ENCODE results near the gene ASNSD1. TPM values are rescaled to one million over a fixed set of nuclear protein-coding genes. Genes with fewer than 3 reads are reported as not detected.

The ASNSD1 gene
- total and polyA plus RNA-seq, 2 of the 13 experiments (the other 11 are each of a cell fraction or from before 2014, with no cell fraction given): 35.1 to 96.6 TPM

DNA sequence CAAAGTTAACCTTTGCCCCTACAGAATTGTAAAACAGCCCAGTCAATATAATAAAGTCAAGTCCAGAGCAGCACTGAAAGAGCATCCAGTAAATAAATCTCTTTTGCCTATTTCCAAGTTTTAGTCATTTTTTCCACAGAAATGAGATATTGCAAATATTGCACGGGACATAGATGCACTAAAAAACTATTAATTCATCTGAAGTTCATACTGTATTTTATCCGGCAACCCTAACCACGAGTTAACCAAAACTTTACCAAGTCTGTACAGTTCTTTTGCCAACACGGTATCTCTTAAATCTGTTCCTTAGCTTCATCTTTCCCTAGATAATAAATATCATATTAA lies 484 bp upstream of the ASNSD1 start:
- no TSS peak for BruUV-seq (replicated peaks)
- no peak overlapping the region for H2AFZ ChIP-seq (ENCODE audit: low read length)
- H3K4me3 ChIP-seq (replicated peaks in 1 of 3; ENCODE audit: insufficient read depth in 1 of 3, low read depth in 2 of 3, low read length in 3 of 3): peak overlapping the region in 1 of 3 experiments; percentile 6; a peak in 1 of 6 replicates
- H3K4me1 ChIP-seq (ENCODE audit: insufficient read depth, low read length): peaks cover 48% of the 10 kb centered on the region
- peaks cover 36% of the 10 kb centered on the region for H3K79me2 ChIP-seq (ENCODE audit: insufficient read depth, low read length)
- no peaks in the 10 kb centered on the region; a peak in 1 of 5 replicates for H3K27me3 ChIP-seq (ENCODE audit: control insufficient read depth in 1 of 2, insufficient read depth in 2 of 2, low read length in 2 of 2)
- peaks cover 0 to 2% of the 10 kb centered on the region in 2 experiments; a peak in 1 of 5 replicates for H3K36me3 ChIP-seq (replicated peaks in 1 of 2; ENCODE audit: control insufficient read depth in 1 of 2, insufficient read depth in 2 of 2, low read length in 2 of 2)
- H3K9ac ChIP-seq (ENCODE audit: insufficient read depth, low read depth, low read length): no peak overlapping the region
- no peak for DNase-seq (ENCODE audit: low spot score)
- H4K20me1 ChIP-seq (ENCODE audit: insufficient read depth, low read length): no peaks in the 10 kb centered on the region
- POLR2A ChIA-PET: interaction anchor here (1.3 to 3.3 kb wide), 3 partner anchors 9 to 123 kb away, joined by 3 to 25 read pairs (median 10); partner anchors contain the start of genes ANKAR, ORMDL1 and PMS1
- WGBS (ENCODE audit: low lambda C conversion rate): 5% methylated on average over 4 of the region's 4 CpGs
- no peaks in the 10 kb centered on the region for H3K9me3 ChIP-seq (ENCODE audit: low read length)
- no peak for ATAC-seq
- peak overlapping the region; percentile 36 for H3K4me2 ChIP-seq (ENCODE audit: low read depth, low read length)
- TF ChIP-seq, protein P1, sequence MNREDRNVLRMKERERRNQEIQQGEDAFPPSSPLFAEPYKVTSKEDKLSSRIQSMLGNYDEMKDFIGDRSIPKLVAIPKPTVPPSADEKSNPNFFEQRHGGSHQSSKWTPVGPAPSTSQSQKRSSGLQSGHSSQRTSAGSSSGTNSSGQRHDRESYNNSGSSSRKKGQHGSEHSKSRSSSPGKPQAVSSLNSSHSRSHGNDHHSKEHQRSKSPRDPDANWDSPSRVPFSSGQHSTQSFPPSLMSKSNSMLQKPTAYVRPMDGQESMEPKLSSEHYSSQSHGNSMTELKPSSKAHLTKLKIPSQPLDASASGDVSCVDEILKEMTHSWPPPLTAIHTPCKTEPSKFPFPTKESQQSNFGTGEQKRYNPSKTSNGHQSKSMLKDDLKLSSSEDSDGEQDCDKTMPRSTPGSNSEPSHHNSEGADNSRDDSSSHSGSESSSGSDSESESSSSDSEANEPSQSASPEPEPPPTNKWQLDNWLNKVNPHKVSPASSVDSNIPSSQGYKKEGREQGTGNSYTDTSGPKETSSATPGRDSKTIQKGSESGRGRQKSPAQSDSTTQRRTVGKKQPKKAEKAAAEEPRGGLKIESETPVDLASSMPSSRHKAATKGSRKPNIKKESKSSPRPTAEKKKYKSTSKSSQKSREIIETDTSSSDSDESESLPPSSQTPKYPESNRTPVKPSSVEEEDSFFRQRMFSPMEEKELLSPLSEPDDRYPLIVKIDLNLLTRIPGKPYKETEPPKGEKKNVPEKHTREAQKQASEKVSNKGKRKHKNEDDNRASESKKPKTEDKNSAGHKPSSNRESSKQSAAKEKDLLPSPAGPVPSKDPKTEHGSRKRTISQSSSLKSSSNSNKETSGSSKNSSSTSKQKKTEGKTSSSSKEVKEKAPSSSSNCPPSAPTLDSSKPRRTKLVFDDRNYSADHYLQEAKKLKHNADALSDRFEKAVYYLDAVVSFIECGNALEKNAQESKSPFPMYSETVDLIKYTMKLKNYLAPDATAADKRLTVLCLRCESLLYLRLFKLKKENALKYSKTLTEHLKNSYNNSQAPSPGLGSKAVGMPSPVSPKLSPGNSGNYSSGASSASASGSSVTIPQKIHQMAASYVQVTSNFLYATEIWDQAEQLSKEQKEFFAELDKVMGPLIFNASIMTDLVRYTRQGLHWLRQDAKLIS (CRISPR knock-in tag; IDR thresholded peaks at IDR 0.05): no peak
- TF ChIP-seq, protein P2, sequence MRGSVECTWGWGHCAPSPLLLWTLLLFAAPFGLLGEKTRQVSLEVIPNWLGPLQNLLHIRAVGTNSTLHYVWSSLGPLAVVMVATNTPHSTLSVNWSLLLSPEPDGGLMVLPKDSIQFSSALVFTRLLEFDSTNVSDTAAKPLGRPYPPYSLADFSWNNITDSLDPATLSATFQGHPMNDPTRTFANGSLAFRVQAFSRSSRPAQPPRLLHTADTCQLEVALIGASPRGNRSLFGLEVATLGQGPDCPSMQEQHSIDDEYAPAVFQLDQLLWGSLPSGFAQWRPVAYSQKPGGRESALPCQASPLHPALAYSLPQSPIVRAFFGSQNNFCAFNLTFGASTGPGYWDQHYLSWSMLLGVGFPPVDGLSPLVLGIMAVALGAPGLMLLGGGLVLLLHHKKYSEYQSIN (CRISPR knock-in tag; IDR thresholded peaks at IDR 0.05; ENCODE audit: borderline replicate concordance): no peak
- no peak for TF ChIP-seq ZNF292 (CRISPR knock-in tag; IDR thresholded peaks at IDR 0.05; ENCODE audit: borderline replicate concordance, low read depth)
- TF ChIP-seq, protein P3, sequence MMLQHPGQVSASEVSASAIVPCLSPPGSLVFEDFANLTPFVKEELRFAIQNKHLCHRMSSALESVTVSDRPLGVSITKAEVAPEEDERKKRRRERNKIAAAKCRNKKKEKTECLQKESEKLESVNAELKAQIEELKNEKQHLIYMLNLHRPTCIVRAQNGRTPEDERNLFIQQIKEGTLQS (CRISPR knock-in tag; IDR thresholded peaks at IDR 0.05): no peak
- TF ChIP-seq BRCA1 (CRISPR knock-in tag; IDR thresholded peaks at IDR 0.05): 0 out of 2 replicates have a peak, but pooled peaks have one; percentile 3
- TF ChIP-seq RORA (CRISPR knock-in tag; IDR thresholded peaks at IDR 0.05): peak; percentile 42; the same call in 1 of the 2 replicates
- intact Hi-C loops (cut with micrococcal nuclease; ENCODE audit: unreplicated experiment) (loop anchor here (1.0 to 2.0 kb wide), 6 partner anchors 14 to 410 kb away; partner anchors contain the start of genes ANKAR, ORMDL1 and PMS1), in situ Hi-C loops (cut with HindIII; ENCODE audit: extremely low pct_ligation_motif_present, low pct_unique_long_range_greater_than_20kb) (loop anchor here (25.0 kb wide), 1 partner anchor 402 kb away; the partner anchor contains the start of gene MSTN)
- no peak overlapping the region for H3K27ac ChIP-seq (ENCODE audit: extremely low read length, insufficient read depth, low read length)
- FAIRE-seq: no peak
- CTCF ChIA-PET (ENCODE audit: low intra/inter-chr PET ratio, low total read pairs): interaction anchor here (1.3 to 3.8 kb wide), 7 partner anchors 14 to 409 kb away, joined by 5 to 64 read pairs (median 13); partner anchors contain the start of genes ANKAR, ORMDL1, OSGEPL1 and PMS1

All from HepG2 (cell line).